22Rv1 (cell line): Measurements from ENCODE around the gene RAB13.

Experiments
- ZFX ChIP-seq: fragments of 450-650 bp; IDR thresholded peaks from 2 replicates; pipeline ENCODE4 v1.6.1; 2017; ENCODE audit warnings: antibody characterized with exemption, borderline replicate concordance
- TF ChIP-seq, protein P1 (sequence below): fragments of 450-650 bp; IDR thresholded peaks from 2 replicates; pipeline ENCODE4 v1.5.1; 2017; ENCODE audit warnings: mild to moderate bottlenecking

GRCh38 chr1:153956997-153957715 is 29.0 kb downstream of the RAB13 start:
- TF ChIP-seq, protein P1, sequence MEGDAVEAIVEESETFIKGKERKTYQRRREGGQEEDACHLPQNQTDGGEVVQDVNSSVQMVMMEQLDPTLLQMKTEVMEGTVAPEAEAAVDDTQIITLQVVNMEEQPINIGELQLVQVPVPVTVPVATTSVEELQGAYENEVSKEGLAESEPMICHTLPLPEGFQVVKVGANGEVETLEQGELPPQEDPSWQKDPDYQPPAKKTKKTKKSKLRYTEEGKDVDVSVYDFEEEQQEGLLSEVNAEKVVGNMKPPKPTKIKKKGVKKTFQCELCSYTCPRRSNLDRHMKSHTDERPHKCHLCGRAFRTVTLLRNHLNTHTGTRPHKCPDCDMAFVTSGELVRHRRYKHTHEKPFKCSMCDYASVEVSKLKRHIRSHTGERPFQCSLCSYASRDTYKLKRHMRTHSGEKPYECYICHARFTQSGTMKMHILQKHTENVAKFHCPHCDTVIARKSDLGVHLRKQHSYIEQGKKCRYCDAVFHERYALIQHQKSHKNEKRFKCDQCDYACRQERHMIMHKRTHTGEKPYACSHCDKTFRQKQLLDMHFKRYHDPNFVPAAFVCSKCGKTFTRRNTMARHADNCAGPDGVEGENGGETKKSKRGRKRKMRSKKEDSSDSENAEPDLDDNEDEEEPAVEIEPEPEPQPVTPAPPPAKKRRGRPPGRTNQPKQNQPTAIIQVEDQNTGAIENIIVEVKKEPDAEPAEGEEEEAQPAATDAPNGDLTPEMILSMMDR = no peak
- no peak for TF ChIP-seq ZFX
